PC-3 (cell line): ENCODE results near the gene PSMG3.

Source experiments
- EZH2phosphoT487 ChIP-seq: fragments of 300-600 bp; sonication (generic); IDR thresholded peaks from 2 replicates; pipeline ENCODE4 v1.6.1; 2018; ENCODE audit warnings: mild to moderate bottlenecking, antibody characterized with exemption, low read length, borderline replicate concordance
- TF ChIP-seq, protein P1 (sequence below): fragments of 300-600 bp; sonication (generic); conservative IDR thresholded peaks from 2 replicates; pipeline ENCODE4 v1.5.1; 2017; ENCODE audit warnings: antibody characterized with exemption, low read depth, mild to moderate bottlenecking, low read length

DNA sequence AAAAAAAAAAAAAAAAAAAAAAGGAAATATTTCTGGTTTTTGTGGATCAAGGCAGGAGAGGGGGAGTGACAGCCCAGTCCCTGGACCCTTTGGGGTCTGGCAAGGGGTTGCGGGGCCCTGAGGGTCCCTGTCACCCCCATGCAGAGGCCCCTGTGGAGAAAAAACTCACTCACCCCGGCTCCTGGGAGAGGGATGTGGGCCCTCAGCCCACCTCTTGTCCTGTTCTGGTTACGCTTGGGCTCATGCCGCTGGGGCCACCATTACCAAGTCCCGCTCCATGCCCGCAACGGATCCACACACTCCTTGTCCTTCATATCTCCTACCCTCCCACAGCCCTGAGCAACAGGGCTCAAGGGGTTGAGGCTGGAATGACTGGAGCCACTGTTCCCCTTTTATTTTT, 12.8 kb downstream of the PSMG3 start:
- TF ChIP-seq, protein P1, sequence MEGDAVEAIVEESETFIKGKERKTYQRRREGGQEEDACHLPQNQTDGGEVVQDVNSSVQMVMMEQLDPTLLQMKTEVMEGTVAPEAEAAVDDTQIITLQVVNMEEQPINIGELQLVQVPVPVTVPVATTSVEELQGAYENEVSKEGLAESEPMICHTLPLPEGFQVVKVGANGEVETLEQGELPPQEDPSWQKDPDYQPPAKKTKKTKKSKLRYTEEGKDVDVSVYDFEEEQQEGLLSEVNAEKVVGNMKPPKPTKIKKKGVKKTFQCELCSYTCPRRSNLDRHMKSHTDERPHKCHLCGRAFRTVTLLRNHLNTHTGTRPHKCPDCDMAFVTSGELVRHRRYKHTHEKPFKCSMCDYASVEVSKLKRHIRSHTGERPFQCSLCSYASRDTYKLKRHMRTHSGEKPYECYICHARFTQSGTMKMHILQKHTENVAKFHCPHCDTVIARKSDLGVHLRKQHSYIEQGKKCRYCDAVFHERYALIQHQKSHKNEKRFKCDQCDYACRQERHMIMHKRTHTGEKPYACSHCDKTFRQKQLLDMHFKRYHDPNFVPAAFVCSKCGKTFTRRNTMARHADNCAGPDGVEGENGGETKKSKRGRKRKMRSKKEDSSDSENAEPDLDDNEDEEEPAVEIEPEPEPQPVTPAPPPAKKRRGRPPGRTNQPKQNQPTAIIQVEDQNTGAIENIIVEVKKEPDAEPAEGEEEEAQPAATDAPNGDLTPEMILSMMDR: no peak
- TF ChIP-seq EZH2phosphoT487: no peak
